Transverse colon (tissue), 4 donors: ENCODE results near the gene UBE3A. TPM values are rescaled to one million over a fixed set of nuclear protein-coding genes. Genes with fewer than 3 reads are reported as not detected.
"Not testable (repeated sequence)": the region's sequence is repeated elsewhere in the genome, so short reads cannot be mapped to it uniquely, and the experiment has no call there.

Source experiments
- DNase-seq: peaks from one replicate; pipeline ENCODE4 v3.0.0-alpha.2; 2019
- H3K27ac ChIP-seq, 4 donors: fragments of 200-600 bp; sonication (generic); 2 replicates each; pipeline ENCODE4 v1.5.1; 2016 to 2018; ENCODE audit warnings: inconsistent platforms in 4 of 4
- H3K27me3 ChIP-seq: fragments of 200-600 bp; sonication (generic); 2 replicates; pipeline ENCODE4 v1.5.1; 2017; ENCODE audit warnings: inconsistent platforms
- H3K36me3 ChIP-seq, 4 donors: fragments of 200-600 bp; sonication (generic); 2 replicates each; pipeline ENCODE4 v1.5.1; 2017 to 2019; ENCODE audit warnings: inconsistent platforms in 4 of 4
- H3K4me1 ChIP-seq, 4 donors: fragments of 200-600 bp; sonication (generic); 2 replicates each; pipeline ENCODE4 v1.5.1; 2017 to 2020; ENCODE audit warnings: inconsistent platforms in 4 of 4
- H3K4me3 ChIP-seq, 4 donors: fragments of 200-600 bp; sonication (generic); 1 replicate in 1 of 4; 2 replicates in 3 of 4; pipeline versions ENCODE4 v1.5.1 to v1.6.1; 2017 to 2019; ENCODE audit warnings: inconsistent platforms in 4 of 4
- H3K9me3 ChIP-seq, 2 donors: fragments of 200-600 bp; sonication (generic); 2 replicates each; pipeline ENCODE4 v1.5.1; 2017 to 2019; ENCODE audit warnings: inconsistent platforms in 2 of 2
- EP300 ChIP-seq: sonication (generic); formaldehyde crosslinking; IDR thresholded peaks from one replicate; pipeline ENCODE4 v1.6.1; 2017; ENCODE audit warnings: antibody characterized with exemption, low read depth
- POLR2A ChIP-seq: fragments of 450-650 bp; IDR thresholded peaks from one replicate; pipeline ENCODE4 v1.6.1; 2016; ENCODE audit warnings: antibody characterized with exemption, mild to moderate bottlenecking, moderate library complexity
- POLR2AphosphoS5 ChIP-seq, 3 donors: sonication (generic); formaldehyde crosslinking; IDR thresholded peaks; one replicate each; pipeline ENCODE4 v1.6.1; 2016; ENCODE audit warnings: antibody characterized with exemption in 3 of 3
- WGBS, 2 donors: methylation state at CpG; one replicate each; pipeline ENCODE4 v1.1.5; 2018; ENCODE audit warnings: low coverage in 1 of 2; 5-methylcytosine and 5-hydroxymethylcytosine counted together
- in situ Hi-C, 4 donors: fragments of 200-750 bp; cut with MboI; loops; one replicate each; pipeline versions ENCODE4 v1.15.0 to v1.15.1; 2017; ENCODE audit warnings: low sequenced_read_pairs in 3 of 4, low pct_ligation_motif_present in 1 of 4, low pct_unique_long_range_greater_than_20kb in 1 of 4
- intact Hi-C: fragments of 100-400 bp; cut with DNase I; formaldehyde crosslinking; loops from one replicate; pipeline ENCODE4 v1.15.1; 2023; ENCODE audit warnings: low total_unique reads
- total RNA-seq, 4 donors: library from RNA; depleted of rRNA; stranded (reverse); fragments of >200 nt; gene quantifications; one replicate each; pipeline ENCODE4 v1.1.0, GENCODE V29; 2016
- TF ChIP-seq, protein P1 (sequence below), 5 experiments: fragments of 200-600 bp in 3 of 5; fragments of 450-650 bp in 2 of 5; sonication (generic) in 3 of 5; IDR thresholded peaks; 1 replicate in 2 of 5; 2 replicates in 3 of 5; pipeline ENCODE4 v1.5.1; 2016 to 2017; ENCODE audit warnings: antibody characterized with exemption in 5 of 5, inconsistent platforms in 3 of 5, mild to moderate bottlenecking in 2 of 5, moderate library complexity in 1 of 5

Gene UBE3A
- total RNA-seq, 4 donors from 2014 or later = 52.1 to 92.1 (median 76.5) TPM

DNA sequence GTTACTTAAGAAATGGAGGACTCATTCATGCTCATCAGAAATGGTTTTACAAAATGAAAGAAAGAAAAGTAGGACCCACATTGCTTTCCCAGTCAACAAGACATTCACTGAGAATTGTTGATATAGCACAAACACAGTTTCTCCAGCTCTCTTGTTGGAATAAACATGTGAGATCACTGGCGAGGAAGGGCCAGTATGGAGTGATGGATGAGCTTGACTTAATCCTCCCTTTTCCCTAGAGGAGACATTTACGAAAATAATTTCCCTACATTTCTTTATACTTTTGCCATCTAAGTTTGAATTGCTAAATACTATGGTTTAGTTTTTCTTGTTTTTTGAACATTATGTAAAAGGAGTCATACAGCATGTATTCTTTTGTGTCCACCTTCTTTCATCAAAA, 15.9 kb upstream of the UBE3A start:
- intact Hi-C loops (no loop called here), in situ Hi-C loops (no loop called here)
- Histone ChIP-seq H3K9me3 (peaks cover 0 to 10% of the 10 kb centered on the region in 2 donors), H3K27ac (no peak overlapping the region), H3K4me3 (no peak overlapping the region), H3K27me3 (no peaks in the 10 kb centered on the region), H3K4me1 (no peaks in the 10 kb centered on the region), H3K36me3 (no peaks in the 10 kb centered on the region)
- 69 to 76% methylated on average over 2 of the region's 2 CpGs for WGBS, 2 donors
- TF ChIP-seq POLR2A = no peak
- no peak for TF ChIP-seq EP300
- TF ChIP-seq, protein P1, sequence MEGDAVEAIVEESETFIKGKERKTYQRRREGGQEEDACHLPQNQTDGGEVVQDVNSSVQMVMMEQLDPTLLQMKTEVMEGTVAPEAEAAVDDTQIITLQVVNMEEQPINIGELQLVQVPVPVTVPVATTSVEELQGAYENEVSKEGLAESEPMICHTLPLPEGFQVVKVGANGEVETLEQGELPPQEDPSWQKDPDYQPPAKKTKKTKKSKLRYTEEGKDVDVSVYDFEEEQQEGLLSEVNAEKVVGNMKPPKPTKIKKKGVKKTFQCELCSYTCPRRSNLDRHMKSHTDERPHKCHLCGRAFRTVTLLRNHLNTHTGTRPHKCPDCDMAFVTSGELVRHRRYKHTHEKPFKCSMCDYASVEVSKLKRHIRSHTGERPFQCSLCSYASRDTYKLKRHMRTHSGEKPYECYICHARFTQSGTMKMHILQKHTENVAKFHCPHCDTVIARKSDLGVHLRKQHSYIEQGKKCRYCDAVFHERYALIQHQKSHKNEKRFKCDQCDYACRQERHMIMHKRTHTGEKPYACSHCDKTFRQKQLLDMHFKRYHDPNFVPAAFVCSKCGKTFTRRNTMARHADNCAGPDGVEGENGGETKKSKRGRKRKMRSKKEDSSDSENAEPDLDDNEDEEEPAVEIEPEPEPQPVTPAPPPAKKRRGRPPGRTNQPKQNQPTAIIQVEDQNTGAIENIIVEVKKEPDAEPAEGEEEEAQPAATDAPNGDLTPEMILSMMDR (IDR thresholded peaks at IDR 0.05) = no peak
- no peak for DNase-seq

DNA sequence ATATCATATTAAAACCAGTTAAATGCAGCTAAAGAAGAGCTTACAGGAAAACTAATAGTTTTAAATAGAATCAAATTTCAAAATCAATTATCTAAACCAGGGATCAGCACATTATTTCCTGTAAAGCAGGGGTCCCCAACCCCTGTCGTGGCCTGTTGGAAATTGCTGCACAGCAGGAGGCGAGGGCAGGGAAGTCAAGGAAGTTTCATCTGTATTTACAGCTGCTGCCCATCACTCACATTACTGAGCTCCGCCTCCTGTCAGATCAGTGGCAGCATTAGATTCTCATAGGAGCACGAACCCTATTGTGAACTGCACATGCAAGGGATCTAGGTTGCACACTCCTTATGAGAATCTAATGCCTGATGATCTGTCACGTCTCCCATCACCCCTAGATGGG, 14.4 kb upstream of the UBE3A start:
- intact Hi-C loops, H3K9me3 ChIP-seq, DNase-seq, in situ Hi-C loops, H3K4me1 ChIP-seq, H3K36me3 ChIP-seq, H3K27me3 ChIP-seq, H3K4me3 ChIP-seq, H3K27ac ChIP-seq: not testable (repeated sequence)
- 85% methylated on average over 5 of the region's 5 CpGs; no CpG with 5 or more reads in 1 of the 2 donors for WGBS, 2 donors

DNA sequence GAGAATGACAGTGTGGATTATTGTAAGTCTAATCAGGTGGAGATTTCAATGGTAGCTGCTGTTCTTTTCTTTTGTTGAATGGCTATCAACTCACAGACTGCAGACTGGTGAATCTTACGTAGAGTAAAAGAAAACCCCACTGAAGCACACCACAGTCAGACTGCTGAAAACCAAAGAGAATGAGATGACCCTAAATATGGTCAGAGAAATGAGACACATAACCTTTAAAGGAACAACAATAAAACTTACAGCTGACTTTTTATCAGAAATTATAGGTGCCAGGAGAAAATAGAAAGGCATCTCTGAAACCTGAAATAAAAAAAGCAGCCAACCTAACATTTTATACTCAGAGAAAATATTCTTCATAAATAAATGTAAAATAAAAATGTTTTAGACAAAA, 12.7 kb upstream of the UBE3A start:
- Histone ChIP-seq H3K4me3 (no peak overlapping the region), H3K9me3 (peaks cover 0 to 10% of the 10 kb centered on the region in 2 donors), H3K27ac (no peak overlapping the region), H3K36me3 (no peaks in the 10 kb centered on the region), H3K27me3 (no peaks in the 10 kb centered on the region), H3K4me1 (no peaks in the 10 kb centered on the region)
- WGBS, 2 donors = 100% methylated on average over 1 of the region's 1 CpG
- DNase-seq = no peak
- intact Hi-C loops (no loop called here), in situ Hi-C loops (no loop called here)
- TF ChIP-seq POLR2A (no peak), EP300 (no peak), POLR2AphosphoS5 (IDR thresholded peaks at IDR 0.05) (no peak)
- TF ChIP-seq, protein P1 (IDR thresholded peaks at IDR 0.05) = no peak

DNA sequence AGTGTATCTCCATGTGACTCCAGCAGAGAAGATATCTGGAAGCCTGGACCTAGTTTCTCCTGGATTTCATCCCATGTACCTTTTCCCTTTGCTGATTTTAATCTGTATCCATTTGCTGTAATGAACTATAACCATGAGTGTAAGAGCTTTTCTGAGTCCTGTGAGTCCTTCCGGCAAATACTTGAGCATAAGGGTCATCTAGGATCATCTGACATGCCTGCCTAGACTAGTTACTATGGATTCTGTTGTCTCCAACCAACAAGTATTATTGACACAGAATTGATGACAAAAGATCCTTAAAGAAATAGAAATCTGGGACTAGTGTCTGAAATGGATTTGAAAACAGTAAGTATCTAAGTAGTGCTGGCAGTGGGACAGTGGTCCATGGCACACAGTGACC, 11.3 kb upstream of the UBE3A start:
- in situ Hi-C loops = no loop called here
- H3K27ac ChIP-seq = no peak overlapping the region

More for the DNA sequence above, 11.3 kb upstream of the UBE3A start:
- no peak for DNase-seq
- Histone ChIP-seq H3K9me3 (peaks cover 0 to 10% of the 10 kb centered on the region in 2 donors), H3K36me3 (no peaks in the 10 kb centered on the region), H3K4me1 (no peaks in the 10 kb centered on the region), H3K4me3 (no peak overlapping the region), H3K27me3 (no peaks in the 10 kb centered on the region)
- TF ChIP-seq EP300 (no peak), POLR2A (no peak), POLR2AphosphoS5 (IDR thresholded peaks at IDR 0.05) (no peak)
- TF ChIP-seq, protein P1 (IDR thresholded peaks at IDR 0.05) = no peak
- intact Hi-C loops = no loop called here
- 100% methylated on average over 1 of the region's 1 CpG; no CpG with 5 or more reads in 1 of the 2 donors for WGBS, 2 donors
